HG03095 (cell line): Measurements from ENCODE around the gene GPD1.

Source experiments
- ATAC-seq: cut with Tn5 transposase; IDR thresholded peaks from one replicate; pipeline ENCODE4 v1.9.1; 2021; ENCODE audit warnings: moderate library complexity; ENCODE audit not compliant: unreplicated experiment

GPD1 gene

GRCh38 chr12:50103767-50104321 lies at the start of gene GPD1:
Gene GPD1 (plus strand): TSS chr12:50104008. CDS start chr12:50104051, 43 bp downstream.
- ATAC-seq, result no peak

DNA sequence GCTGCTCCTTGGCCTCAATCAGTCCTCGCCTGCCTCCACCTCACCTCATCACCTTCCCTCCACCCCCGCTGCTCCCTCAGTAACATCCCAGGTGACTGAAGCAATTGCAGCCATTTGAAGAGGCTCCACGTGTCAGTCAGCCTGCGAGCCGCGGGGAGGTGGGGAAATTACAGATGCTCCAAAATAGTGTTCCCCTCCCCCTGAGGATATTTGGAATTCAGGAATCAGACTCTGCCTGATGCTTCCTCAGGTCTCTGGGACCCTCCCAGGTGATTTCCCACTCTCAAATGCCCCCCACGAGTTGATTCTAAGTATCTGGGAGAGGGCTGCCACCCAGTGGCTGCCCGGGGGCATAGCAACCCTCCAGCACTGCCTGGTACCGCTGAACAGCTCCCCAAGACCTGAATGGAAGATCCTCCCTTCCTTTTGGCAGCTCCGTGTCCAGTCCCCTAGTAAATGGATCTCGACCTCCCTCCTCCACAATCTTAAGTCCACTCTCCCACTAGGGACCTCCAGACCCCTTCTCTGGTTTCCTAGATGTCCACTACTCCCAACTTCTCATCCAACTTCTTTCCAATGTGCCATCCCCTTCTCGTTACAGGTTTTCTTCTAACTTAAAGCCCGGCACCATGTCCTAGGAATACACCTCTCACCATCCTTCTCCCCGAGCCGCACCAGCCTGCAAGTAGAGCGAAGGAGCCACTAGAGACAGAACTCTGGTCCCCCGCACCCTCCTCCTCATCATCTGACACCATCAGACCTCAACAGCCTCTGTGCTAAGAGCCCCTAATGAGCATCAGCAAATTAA lies 47.8 kb upstream of the GPD1 start:
- ATAC-seq, result no peak

DNA sequence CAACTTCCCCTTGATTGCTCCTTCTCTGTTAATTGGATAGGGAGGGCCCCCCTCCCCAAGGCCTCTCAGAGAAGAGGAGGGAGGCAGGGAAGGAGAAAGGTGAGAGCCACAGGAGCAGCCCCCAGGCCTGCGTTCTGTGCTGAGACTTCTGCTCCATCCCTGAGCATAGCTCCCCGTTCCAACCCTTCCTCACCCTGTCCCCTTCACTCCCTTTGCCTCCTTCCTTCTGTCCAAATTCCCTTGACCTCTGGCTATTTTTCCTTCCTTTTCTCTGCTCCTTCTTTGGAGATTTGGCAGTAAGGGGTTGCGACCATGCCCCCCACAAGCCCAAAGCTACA lies 47.2 kb upstream of the GPD1 start:
- no peak for ATAC-seq

DNA sequence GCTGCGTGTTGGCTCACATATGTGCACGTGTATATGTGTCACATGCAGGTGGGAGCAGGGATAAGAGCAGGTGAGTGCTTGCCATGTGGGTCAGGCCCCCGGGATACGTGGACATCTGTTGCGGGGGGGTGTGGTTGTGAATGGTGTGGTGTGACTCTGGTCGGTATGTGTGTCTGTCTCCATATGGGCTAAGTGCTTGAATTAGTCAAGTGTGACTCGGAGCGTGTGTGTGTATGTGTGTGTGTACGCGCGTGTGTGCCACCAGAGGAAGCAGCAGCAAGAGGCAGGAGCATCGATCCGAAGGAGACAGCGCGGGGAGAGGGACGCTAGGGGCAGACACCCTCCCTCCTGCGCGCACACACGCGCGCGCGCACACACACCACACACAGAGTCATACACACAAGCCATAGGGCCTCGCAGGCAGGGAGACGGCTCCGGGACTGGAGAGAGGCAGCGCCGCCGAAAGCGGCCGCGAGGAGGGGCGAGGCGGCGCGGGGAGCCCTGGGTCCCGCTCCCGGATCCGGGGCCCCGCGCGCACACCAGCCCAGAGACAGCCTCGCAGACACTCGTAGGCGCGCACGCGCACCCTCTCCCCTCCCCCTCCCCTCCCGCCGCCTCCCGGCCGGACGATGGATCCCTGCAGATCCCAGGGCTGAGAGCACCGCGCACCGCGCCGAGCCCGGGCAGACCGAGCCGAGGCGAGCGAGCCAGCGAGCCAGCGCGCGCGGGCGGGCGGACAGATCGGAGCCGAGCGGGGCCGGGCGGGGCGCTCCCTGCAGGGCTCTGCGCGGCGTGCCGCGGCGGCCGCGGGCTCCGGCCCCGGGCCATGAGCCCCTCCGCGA lies 46.6 kb upstream of the GPD1 start, which contains the start of gene ASIC1:
Gene ASIC1, plus strand, starts transcription at position 597 of the 842 bp plus-strand sequence. CDS start 1,171 bp downstream, outside the sequence.
- ATAC-seq, result no peak

DNA sequence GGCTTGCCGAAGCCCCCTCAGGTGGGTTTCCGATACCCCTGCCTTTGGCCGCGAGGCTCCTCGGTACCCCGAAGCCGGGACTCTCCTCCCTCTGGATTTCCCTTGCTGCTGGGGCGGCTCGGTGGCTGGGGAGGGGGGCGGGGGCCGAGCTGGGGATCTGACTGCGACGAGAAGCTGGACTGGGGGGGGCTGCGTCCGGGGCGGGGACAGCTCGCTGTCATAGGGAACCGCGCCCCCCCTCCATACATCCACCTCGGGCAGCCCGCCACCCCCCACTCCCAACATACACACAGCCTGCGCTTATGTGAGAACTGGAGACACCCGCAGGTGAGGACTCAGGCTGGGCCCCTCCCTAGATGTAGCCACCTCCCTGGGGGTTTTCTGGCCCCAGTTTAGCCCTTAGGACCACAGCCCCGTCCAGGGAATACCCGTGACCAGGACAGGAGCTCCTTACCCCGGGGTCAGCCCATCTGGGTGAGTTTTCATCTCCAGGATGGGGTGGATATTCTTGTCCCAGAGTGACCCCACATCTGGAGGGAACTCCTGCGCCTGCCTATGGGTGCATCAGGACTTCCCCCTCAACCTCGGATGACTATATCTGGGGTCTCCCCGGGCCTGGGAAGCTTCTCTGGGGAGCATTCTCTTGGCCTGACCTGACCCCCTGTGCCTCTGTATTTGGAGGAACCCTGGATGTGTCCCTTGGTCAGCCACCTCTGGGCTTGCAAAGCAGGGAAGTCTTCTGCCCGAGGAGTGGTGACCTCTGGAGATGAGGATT lies 45.7 kb upstream of the GPD1 start:
- no peak for ATAC-seq

GRCh38 chr12:50058743-50059312 lies 45.0 kb upstream of the GPD1 start:
- ATAC-seq, result no peak

- ATAC-seq, result no peak
Measured at GRCh38 chr12:50059440-50060119, 44.2 kb upstream of the GPD1 start.

DNA sequence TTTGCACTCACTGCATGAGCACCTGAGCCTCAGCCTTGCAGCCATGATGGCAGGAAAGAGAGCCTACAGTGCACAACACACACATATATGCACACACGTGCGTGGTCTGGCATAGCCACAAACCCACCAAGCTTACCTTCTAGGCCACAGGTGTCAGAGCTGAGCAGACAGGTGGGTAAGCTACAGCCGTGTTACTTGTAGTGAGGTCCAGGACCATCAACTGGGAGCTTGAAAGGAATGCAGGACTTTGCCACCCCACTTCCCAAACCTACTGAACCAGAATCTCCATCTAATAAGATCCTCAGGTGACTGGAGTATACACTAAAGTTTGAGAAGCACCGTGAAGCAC lies 43.7 kb upstream of the GPD1 start:
- ATAC-seq, result no peak

DNA sequence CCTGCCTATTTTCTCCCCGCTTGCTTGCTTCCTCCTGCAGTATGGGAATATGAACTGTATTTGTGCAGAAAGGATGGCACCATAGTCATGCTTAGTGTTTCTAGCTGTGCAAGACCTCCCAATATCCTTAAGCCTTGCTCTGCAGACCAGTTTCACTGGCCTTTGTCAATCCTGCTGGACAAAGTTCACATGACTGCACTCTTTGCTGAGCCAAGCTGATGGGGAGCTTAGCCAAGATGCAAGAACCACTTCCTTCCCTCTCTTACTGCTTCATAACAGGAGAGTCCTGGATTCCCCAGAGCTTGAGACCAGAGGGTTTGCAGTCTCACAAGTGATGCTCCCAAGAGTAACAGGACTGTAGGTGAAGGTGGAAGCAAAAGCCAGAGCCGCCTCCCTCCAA lies 42.6 kb upstream of the GPD1 start:
- no peak for ATAC-seq

- no peak for ATAC-seq
Measured at GRCh38 chr12:50061946-50062686, 41.7 kb upstream of the GPD1 start.

DNA sequence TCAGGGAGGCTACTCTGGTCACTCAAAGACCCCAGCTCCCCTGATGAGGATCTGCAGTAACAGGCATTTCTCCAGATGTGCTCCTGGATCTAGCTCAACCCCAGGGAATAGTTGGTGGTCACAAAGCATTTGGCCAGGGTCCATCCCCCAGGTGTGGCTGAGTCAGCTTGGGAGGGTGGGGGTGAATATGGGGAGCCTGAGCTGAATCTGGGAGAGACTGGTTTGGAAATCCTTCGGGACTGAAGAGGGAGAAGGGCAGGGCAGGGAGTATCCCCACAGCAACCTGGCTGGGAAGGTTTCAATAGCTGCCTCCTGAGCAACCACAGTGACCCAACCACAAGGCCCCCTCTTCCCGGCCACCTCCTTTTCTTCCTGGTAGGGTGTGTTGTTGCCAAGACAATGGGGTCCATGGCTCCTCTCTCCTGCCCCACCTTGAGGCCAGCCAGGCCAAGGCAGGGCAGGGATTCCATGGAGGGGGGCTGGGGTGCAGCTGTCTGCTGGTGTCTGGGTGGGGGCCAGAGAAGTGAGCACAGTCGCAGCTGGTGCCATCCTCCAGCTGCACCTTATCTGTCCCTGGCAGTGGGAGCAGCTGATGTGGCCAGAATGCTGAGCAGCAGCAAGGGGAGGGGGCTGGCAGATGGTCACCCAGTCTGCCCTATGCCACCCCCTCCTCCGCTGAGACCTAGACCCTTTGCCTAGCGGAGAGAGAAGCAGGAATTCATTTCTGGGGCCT lies 40.9 kb upstream of the GPD1 start:
- ATAC-seq, result no peak

- no peak for ATAC-seq
Measured at GRCh38 chr12:50065726-50066310, 38.0 kb upstream of the GPD1 start.

DNA sequence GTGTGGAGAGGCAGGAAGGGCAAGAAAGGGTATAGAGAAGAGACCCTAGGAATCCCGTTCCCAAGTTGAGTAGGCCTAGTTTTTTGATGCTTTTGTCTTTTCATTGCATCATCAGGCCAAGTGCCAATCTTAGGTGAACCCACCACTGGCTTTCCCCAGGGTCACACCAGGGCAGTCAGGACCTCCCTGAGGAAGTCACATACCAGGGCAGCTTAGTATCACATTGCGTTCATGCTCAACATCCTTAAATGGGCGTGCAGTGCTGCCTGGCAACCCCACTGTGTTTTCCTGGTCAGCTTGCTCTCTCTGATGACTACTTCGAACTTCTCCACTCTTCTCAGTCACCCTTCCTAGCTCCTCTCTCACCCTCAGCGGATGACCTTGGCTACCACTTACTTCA lies 37.4 kb upstream of the GPD1 start:
- no peak for ATAC-seq

DNA sequence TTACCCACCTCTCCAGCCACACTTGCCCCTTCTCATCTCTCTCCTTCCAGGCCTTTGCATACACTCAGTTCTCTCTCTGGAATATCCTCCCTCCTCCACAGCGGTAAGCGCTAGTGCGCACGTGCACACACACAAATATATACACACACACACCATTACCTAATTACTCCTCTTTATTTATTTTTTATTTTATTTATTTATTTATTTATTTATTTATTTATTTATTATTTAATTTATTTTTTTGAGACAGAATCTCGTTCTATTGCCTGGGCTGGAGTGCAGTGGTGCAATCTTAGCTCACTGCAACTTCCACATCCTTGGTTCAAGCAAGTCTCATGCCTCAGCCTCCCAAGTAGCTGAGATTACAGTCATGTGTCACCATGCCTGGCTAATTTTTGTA lies 34.7 kb upstream of the GPD1 start:
- ATAC-seq, result no peak

DNA sequence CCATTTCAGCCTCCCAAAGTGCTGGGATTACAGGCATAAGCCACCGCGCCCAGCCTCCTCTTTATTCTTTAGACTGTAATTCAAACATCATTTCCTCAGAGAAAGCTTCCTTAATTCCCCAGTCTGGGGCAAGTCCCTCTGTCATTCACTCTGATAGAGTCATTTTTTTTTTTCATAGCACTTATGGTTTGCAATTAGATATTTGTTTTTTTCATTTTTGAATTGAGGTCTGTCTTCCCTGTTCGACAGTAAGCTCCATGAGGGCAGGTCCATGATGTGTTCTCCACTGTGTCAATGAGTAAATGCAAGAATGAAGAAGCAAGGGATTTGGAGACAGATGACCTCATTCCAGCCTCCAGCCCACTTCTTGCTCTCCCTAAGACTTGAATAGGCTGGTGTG lies 34.3 kb upstream of the GPD1 start:
- ATAC-seq, result no peak

DNA sequence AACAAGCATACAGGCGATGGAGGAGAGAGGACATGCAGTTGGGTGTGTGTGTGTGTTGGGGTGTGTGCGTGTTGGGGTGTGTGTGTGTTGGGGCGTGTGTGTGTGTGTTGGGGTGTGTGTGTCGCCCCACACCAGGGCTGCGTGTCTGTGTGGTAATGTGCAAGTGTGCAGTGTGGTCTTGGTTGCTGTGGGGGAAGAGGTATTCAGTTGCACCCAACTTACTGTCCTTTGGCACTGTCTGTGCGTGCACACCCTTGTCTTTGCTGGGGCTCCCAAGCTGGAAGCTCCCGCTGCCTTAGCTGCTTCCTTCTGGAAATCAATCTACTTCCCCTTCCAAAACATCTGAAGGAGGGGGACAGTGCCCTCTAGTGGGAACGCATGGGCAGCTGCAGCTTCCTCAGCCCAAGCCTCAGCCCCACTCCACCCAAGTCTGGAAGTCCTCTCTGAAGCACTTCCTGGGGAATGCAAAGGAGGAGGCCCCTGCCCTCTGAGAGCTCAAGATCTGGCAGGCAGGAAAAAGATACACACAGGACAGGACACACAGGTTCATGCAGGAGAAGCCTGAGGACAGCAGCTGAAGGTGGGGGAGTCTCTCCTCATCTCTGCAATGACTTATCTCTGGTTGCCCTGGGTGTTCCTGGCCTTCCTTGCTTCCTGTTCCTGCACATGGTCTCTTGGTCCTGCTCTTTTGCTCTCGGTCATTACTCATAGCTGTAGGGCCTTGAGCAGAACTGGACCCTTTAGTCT lies 33.3 kb upstream of the GPD1 start:
- no peak for ATAC-seq

DNA sequence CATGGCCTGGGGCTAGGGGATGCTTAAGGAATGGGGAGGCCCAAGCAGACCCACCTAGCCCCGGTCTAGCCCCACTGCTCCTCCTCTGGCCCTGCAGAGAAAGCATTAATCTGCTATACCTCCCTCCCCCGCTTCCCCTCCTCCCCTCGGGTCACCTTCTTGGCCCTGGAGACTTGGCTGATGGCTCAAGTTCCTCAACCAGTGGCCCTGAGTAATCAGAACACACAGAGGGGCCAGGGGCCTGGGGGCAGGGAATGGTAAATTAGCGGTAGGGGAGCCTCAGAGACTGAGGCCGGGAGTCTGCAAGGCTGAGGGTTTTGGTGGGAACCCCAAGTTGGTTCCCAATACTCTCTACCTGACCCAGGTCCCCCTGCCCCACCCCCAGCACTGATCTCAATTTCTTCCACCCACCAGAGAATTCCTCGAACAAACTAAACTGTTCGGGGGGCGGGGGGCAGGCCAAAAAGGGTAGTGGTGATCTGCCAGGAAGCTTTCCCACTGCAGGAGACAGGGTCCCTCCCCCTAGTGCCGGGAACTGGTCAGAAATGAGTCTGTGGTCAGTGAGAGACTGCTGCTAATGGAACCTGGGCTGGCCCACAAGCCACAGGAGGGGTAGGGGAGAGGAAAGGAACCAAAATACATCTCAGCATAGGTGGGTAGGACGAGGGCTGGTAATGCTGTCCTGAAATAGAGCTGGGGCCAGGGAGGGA lies 31.5 kb upstream of the GPD1 start:
- ATAC-seq, result no peak
